Adrenal gland (tissue), 12 donors: ENCODE results near the gene NRM. TPM values are rescaled to one million over a fixed set of nuclear protein-coding genes. Genes with fewer than 3 reads are reported as not detected.

ENCODE experiments used
- DNase-seq, 7 donors: peaks; one replicate each; pipeline ENCODE4 v3.0.0-alpha.2; 2019 to 2020
- H3K27ac ChIP-seq, 5 donors: fragments of 200-600 bp; sonication (generic) in 4 of 5; 1 replicate in 3 of 5; 2 replicates in 2 of 5; pipeline versions ENCODE4 v1.5.1 to v1.8.0; 2016 to 2020; ENCODE audit warnings: mild to moderate bottlenecking in 1 of 5
- H3K27me3 ChIP-seq: fragments of 200-600 bp; 2 replicates; pipeline ENCODE4 v1.8.0; 2021
- H3K36me3 ChIP-seq, 2 donors: fragments of 200-600 bp; replicated peaks in 1 of 2; 1 replicate in 1 of 2; 2 replicates in 1 of 2; pipeline versions ENCODE4 v1.5.1 to v1.8.0; 2018 to 2022
- H3K4me1 ChIP-seq, 2 donors: fragments of 200-600 bp; replicated peaks in 1 of 2; 1 replicate in 1 of 2; 2 replicates in 1 of 2; pipeline versions ENCODE4 v1.5.1 to v1.8.0; 2018 to 2021
- H3K4me3 ChIP-seq, 4 donors: fragments of 200-600 bp; sonication (generic) in 3 of 4; one replicate each; pipeline ENCODE4 v1.5.1; 2016 to 2018
- H3K9me3 ChIP-seq, 3 donors: fragments of 200-600 bp; sonication (generic) in 1 of 3; replicated peaks in 1 of 3; 1 replicate in 2 of 3; 2 replicates in 1 of 3; pipeline versions ENCODE4 v1.5.1 to v1.8.0; 2016 to 2021
- POLR2A ChIP-seq, 2 donors: fragments of 450-650 bp; IDR thresholded peaks; one replicate each; pipeline ENCODE4 v1.6.1; 2017; ENCODE audit warnings: antibody characterized with exemption in 2 of 2, mild to moderate bottlenecking in 2 of 2, moderate library complexity in 1 of 2
- WGBS, 4 donors: extraction: QIAGEN DNeasy Blood & Tissue Kit in 2 of 4; methylation state at CpG; one replicate each; pipeline versions ENCODE4 v1.1.5 to v1.1.7; 2013 to 2017; 5-methylcytosine and 5-hydroxymethylcytosine counted together
- intact Hi-C, 2 donors: fragments of 100-400 bp; cut with DNase I; formaldehyde crosslinking; loops; one replicate each; pipeline versions ENCODE4 v1.14.1 to v1.15.0; 2022 to 2023
- polyA plus RNA-seq, 3 donors: library from polyadenylated mRNA; stranded (reverse); fragments of 200-250 nt in 2 of 3; fragments of 350-450 nt in 1 of 3; fragmentation: Illumina TruSeq in 1 of 3; extraction: RNeasy Lipid Tissue Mini Kit (QIAGEN cat#74804) in 1 of 3; gene quantifications; one replicate each; pipeline ENCODE4 v1.2.3, GENCODE V29; 2013 to 2014
- total RNA-seq, 9 donors: library from RNA; depleted of rRNA in 4 of 9; stranded (reverse); fragments of >200 nt in 4 of 9; fragments of 120-200 nt in 1 of 9; fragmentation: NEBNext Ultra II Directional in 1 of 9; extraction: Animal tissue kit (Norgen Biotek cat#: 25700) in 1 of 9; gene quantifications; one replicate each; pipeline versions ENCODE4 v1.1.0 to v1.2.4, GENCODE V29; 2013 to 2023
- TF ChIP-seq, protein P1 (sequence below), 6 experiments: fragments of 450-650 bp in 4 of 6; fragments of 200-600 bp in 2 of 6; sonication (generic) in 1 of 6; IDR thresholded peaks; 1 replicate in 5 of 6; 2 replicates in 1 of 6; pipeline versions ENCODE4 v1.5.1 to v1.8.0; 2016 to 2021; ENCODE audit warnings: antibody characterized with exemption in 6 of 6, mild to moderate bottlenecking in 2 of 6, moderate library complexity in 1 of 6
- donor health status: healthy with polysubstance abuse.
- donor health status: Bipolar disorder and iron deficiency.
- donor health status: DM: yes; HTN: yes; CAD: no.
- donor health status: DM: no; HTN: no; CAD: no.
- donor health status: DM: no; HTN: no; CAD: no.
- donor health status: DM: yes; HTN: yes; CAD: no.

Gene NRM
- total and polyA plus RNA-seq, 12 donors = 1.8 to 39.3 (median 10.7) TPM

DNA sequence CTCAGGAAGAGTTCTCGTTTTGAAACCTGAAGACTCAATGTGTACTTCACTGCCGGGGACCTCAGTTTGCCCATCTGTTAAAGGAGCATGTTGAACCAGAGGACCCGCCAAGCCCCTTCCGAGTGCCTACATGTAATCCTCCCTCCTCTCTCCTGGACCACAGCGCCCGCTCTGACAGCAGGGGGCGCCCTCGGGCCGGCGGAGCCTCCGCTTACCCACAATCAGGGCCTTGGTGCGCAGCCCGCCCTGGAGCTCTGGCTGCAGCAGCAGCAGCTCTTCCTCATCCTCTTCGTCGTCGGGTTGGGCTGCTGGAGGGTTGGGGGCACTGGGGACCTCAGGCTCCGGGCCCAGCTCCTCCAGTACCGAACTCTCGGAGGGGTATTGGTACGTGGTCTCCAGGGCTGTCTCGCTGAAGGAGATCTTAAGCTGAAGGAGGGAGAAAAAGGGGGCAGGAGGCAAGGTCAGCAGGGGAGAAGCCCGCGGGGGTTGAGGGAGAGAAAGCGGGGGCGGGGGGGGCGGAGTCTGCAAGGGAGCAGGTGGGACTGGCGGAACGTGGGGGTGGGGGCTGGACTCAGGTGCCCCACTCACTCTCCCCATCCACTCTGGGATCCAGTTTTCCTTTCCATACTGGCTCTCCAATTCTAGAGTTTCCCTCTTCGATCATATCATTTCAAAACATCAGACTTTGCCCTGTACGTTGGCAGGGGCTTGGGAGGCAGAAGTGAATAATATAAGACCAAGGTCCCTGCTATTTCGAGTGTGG is 11.6 kb downstream of the NRM start:
- no peak for TF ChIP-seq POLR2A (IDR thresholded peaks at IDR 0.05)
- TF ChIP-seq, protein P1, sequence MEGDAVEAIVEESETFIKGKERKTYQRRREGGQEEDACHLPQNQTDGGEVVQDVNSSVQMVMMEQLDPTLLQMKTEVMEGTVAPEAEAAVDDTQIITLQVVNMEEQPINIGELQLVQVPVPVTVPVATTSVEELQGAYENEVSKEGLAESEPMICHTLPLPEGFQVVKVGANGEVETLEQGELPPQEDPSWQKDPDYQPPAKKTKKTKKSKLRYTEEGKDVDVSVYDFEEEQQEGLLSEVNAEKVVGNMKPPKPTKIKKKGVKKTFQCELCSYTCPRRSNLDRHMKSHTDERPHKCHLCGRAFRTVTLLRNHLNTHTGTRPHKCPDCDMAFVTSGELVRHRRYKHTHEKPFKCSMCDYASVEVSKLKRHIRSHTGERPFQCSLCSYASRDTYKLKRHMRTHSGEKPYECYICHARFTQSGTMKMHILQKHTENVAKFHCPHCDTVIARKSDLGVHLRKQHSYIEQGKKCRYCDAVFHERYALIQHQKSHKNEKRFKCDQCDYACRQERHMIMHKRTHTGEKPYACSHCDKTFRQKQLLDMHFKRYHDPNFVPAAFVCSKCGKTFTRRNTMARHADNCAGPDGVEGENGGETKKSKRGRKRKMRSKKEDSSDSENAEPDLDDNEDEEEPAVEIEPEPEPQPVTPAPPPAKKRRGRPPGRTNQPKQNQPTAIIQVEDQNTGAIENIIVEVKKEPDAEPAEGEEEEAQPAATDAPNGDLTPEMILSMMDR (IDR thresholded peaks at IDR 0.05) = peak; percentile 95 to 98 (median 96)
- no peak overlapping the region for H3K4me3 ChIP-seq
- DNase-seq = peak; percentile 79 to 92 (median 89)
- H3K4me1 ChIP-seq = peaks cover 27 to 56% of the 10 kb centered on the region in 2 donors
- H3K27ac ChIP-seq = peak overlapping the region in 2 of 5 donors; percentile 45 to 95
- WGBS, 4 donors = 8 to 21% (median 8%) methylated on average over 11 to 31 of the region's 31 CpGs
- no peaks in the 10 kb centered on the region for H3K9me3 ChIP-seq
- no peaks in the 10 kb centered on the region for H3K27me3 ChIP-seq
- intact Hi-C loops = loop anchor here in 1 of 2 donors (1.0 kb wide), 1 partner anchor 43 kb away; no protein-coding TSS in a partner anchor
- H3K36me3 ChIP-seq = peaks cover 0 to 32% of the 10 kb centered on the region in 2 donors

DNA sequence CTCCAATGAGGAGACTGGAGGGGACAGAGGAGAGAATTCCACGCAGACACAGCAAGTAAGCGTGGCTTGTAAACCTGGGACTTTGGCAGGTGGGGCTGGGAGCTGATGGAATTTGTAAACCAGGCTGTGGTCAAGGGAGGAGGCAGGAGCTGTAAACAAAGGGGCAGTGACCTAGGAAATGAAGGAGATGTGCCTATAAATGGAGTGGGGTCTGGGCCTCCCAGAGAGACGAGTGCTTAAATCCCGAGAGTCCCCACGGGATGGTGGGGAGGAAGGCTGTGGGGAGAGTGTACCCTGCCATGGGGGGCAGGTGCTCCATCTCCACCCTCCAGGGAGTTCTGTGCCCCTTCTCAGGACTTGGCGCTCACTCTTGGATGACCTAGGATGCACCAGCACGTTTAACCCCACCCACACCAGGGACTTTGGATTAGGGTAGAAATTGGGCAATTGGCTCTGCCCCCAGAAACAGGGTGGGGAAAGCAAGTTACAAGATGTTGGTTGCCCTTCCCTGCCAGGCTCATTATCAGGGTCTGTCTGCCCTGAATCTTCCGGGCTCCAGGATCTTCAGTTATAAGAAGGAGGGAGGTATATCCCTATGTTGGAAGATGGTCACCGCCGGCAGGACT is 14.0 kb downstream of the NRM start:
- H3K4me1 ChIP-seq = peaks cover 8 to 44% of the 10 kb centered on the region in 2 donors
- H3K36me3 ChIP-seq = peaks cover 0 to 32% of the 10 kb centered on the region in 2 donors
- WGBS, 4 donors = 79 to 90% (median 88%) methylated on average over 9 to 10 of the region's 10 CpGs
- no peak for TF ChIP-seq POLR2A (IDR thresholded peaks at IDR 0.05)
- TF ChIP-seq, protein P1 (IDR thresholded peaks at IDR 0.05) = no peak
- DNase-seq = no peak
- no peak overlapping the region for H3K27ac ChIP-seq
- H3K4me3 ChIP-seq = no peak overlapping the region
- intact Hi-C loops = no loop called here
- no peaks in the 10 kb centered on the region for H3K27me3 ChIP-seq
- H3K9me3 ChIP-seq = no peaks in the 10 kb centered on the region

DNA sequence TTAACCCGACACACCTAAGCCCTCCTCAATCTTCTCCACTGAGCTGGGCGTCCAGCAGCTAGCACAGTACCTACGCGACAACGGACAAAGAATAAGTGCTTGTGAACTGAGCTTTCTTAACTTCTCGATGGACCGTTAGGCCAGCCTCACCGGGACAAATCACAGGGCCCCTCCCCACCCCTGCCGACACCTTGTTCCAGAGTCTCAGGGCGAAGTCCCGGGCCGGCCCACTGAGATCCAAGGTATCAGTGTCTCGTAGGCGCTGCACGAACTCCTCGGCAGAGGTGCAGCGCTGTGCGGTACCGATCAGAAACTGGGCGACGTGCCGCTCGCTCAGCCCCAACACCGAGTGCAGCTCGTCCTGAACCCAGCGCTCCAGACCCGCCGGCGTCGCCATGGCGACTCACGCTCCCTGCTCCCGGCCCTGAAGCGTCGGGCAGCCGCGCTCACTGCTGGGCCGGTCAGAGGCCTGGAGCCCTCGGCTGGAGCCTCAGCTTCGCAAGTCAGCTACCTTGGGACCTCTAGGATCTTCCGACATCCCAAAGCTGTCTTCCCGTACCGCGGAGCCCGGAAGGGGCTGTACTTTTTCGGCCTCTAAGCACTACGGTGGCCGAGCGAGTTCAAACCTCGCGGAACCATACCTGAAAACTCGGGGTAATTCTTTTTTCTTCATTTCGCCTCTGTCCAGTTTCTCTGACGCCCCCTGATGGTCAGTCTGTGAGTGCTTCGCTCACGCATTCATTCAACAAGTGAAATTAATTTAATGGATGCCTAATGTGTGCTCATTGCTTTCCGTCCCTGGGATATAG is 18.1 kb downstream of the NRM start, which contains the start of gene DHX16:
DHX16 (minus strand) TSS at position 562 of the 809 bp plus-strand sequence; CDS start at position 397, 165 bp downstream.
- H3K36me3 ChIP-seq = peaks cover 0 to 49% of the 10 kb centered on the region in 2 donors
- H3K4me3 ChIP-seq = peak within 1 kb of the TSS; percentile 78 to 99 (median 90)
- no peaks in the 10 kb centered on the region for H3K27me3 ChIP-seq
- DNase-seq = peak; percentile 96 to 99 (median 97)
- peak within 1 kb of the TSS; percentile 37 to 88 (median 45) for H3K27ac ChIP-seq
- peaks cover 10 to 22% of the 10 kb centered on the region in 2 donors for H3K4me1 ChIP-seq
- WGBS, 4 donors = 0 to 1% (median 0%) methylated on average over 24 to 57 of the region's 57 CpGs
- intact Hi-C loops = loop anchor here in 1 of 2 donors (5.0 kb wide), 1 partner anchor 45 kb away; the partner anchor contains the start of gene ATAT1
- no peaks in the 10 kb centered on the region for H3K9me3 ChIP-seq
- TF ChIP-seq, protein P1 (IDR thresholded peaks at IDR 0.05) = peak; percentile 76 to 93 (median 88)
- TF ChIP-seq POLR2A (IDR thresholded peaks at IDR 0.05) = peak in 1 of 2 donors; percentile 62
